ENCODE results near the gene IL11.
"Not testable (repeated sequence)": the region's sequence is repeated elsewhere in the genome, so short reads cannot be mapped to it uniquely, and the experiment has no call there.

The IL11 gene

DNA sequence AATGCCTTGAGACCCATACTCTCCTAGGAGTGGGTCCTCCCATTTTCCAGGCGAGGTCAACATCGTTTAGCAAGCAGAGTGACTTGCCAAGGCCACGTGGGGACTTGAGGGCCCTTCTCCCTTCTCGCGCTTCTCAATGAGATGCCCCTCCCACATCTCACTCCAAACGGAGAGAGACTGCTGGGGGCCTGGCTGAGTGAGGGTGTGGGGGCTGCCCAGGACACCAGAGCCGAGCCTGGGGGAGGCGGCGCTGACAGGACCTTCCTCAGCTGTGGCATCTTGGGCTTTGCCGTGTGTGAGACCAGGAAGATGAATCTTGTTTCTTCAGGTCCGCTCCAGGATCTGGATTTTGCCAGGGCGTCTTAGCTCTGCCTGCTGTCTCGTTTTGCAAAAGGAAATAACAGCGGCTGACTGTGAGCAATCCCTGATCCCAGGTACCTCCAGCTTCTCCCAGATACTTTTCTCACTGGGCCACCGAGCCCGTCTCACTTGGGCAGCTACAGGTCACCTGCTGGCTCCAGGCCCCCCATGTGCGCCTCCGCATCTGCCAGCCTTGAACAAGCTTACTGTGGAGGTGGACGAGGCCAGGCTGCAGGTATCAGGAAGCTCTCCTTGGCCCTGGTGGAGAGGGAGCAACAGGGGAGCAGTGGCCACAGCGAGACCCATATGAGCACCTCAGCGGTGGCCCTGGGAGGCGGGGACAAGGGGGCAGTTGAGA is 21.8 kb downstream of the IL11 start:
- DNase-seq = no peak

DNA sequence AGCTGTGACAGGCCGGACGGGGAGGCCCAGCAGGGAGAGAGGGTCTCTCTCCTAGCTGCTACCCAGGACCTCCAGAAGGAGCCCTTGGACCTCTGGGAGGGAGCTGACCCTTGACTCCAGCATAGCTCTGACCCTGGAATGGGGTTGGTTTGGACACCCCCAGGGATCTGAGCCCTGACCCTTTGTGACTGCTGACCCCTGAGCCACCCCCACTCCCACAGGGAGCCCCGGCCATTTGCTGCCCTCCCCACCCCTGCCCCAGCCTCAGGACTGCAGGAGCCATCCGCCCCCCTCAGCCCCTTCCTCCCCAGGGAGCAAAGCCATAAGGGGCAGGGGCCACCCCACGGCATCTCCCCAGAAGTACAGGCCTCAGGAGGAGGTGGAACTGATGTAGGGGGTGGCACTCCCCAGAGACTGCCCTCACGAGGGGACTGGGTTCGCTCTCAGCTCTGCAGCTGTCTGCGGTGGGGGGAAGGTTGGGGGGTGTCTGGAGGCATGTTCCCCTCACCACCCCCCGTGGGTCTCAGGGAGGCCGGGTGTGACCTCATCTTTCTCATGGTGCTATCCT is 22.7 kb downstream of the IL11 start:
- DNase-seq = no peak

DNA sequence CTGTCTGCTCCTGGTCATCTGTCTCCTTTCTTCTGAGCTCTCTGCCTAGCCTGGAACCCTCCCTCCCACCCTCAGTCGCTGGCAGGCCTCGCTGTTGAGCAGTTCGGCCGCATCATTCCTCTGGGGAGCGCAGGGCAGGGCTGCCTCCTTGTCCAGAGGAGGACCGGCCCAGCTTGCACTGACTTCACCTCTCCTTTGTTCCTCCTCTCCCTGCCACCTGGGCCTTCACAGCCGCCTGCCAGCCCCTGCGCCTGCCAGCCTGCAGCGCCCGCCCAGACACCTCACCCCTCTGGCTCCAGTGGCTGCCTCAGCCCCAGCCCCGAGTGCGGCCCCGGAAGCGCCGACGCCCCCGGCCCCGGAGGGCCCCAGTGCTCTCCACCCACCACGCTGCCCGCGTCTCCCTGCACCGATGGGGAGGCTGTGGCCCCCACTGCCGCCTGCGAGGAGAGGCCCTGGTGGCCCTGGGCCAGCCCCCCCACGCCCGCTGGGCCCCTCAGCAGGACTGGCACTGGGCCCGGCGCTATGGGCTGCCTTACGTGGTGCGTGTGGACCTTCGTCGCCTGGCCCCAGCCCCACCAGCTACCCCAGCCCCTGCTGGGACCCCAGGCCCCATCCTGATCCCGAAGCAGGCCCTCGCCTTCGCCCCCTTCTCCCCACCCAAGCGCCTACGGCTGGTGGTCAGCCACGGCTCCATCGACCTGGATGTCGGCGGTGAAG is 23.4 kb downstream of the IL11 start:
- no peak for DNase-seq

DNA sequence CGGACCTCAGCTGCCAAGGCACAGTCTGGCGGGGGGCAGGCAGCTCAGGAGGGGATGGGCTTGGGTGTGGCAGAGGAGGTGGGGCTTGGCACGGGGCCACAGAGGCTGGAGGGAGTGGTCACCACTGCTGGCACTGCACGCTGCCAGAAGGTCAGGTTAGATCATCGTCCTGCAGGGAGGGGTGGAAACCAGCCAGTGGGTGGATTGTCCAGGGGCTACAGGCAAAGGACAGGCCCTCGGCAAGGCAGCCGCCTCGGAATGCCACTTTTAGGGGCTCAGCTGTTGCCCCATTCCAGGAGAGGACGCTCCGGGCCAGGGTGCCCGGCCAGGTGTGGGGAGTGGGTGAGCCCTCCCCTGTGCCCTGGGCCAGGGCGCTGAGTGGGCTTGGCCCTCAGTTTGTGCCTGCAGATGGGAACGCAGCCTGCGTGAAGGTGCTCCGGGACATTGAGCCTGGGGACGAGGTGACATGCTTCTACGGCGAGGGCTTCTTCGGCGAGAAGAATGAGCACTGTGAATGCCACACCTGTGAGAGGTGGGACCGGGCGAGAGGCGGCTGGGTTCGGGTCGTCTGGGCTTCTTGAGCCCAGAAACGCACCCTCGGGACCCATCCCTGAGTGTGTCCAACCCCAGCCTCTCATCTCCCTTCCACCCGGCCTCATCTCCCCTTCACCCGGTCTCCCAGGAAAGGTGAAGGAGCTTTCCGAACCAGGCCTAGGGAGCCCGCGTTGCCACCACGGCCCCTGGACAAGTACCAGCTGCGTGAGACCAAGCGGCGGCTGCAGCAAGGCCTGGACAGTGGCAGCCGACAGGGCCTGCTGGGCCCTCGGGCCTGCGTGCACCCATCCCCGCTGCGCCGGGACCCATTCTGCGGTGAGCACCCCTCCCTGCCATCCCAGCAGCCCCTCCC is 24.2 kb downstream of the IL11 start:
- DNase-seq = peak; percentile 9

DNA sequence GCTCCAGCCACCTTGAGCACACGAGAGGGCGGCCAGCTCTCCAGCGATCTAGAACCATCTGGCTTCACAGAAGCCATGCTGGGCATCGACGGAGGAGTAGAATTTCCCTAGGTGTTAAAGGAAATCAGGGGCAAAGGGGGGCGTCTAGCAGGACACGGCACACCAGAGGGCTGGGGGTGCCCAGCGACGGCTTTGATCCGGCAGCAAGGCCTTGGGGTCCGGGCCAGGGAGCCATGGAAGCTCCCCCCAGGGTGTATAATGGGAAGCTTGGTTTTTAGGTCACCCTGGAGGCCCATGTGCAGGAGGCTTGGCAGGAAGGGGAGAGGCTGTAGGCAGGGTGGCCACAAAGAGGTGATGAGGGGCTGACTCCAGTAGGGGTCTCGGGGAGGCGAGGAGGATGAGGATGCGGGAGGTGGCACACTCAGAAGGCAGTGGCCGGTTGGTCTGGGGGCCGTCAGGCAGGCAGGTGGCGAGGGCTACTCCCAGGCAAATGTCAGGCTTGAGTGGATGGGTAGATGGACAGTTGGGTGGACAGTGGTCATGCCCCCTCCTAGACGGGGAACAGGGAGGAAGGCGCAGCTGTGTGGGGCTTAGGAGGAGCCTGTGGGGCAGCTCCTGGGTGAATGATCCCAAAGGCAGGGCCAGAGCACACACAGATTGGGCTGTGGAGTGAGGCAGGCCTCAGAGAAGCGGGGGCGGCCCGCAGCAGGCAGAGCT is 25.0 kb downstream of the IL11 start:
- no peak for DNase-seq

DNA sequence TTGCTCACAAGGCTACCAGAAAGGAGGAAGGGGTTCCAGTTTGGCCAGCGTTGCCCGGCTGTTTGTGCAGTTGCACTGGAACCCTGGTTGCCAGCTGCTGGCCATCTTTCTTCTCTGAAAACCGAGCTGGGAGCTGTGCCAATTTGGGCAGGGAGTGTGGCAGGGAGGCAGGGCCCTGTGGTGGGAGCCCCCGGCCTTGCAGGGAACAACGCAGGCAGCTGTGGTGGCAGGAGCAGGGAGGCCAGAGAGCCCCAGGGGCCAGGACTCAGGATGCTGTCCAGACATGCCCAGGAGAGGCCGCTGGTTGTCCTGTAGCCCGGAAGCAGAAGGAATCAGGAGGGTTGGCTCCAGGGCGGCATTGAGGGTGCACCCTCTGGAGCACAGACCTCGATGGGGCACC is 25.8 kb downstream of the IL11 start:
- no peak for DNase-seq

DNA sequence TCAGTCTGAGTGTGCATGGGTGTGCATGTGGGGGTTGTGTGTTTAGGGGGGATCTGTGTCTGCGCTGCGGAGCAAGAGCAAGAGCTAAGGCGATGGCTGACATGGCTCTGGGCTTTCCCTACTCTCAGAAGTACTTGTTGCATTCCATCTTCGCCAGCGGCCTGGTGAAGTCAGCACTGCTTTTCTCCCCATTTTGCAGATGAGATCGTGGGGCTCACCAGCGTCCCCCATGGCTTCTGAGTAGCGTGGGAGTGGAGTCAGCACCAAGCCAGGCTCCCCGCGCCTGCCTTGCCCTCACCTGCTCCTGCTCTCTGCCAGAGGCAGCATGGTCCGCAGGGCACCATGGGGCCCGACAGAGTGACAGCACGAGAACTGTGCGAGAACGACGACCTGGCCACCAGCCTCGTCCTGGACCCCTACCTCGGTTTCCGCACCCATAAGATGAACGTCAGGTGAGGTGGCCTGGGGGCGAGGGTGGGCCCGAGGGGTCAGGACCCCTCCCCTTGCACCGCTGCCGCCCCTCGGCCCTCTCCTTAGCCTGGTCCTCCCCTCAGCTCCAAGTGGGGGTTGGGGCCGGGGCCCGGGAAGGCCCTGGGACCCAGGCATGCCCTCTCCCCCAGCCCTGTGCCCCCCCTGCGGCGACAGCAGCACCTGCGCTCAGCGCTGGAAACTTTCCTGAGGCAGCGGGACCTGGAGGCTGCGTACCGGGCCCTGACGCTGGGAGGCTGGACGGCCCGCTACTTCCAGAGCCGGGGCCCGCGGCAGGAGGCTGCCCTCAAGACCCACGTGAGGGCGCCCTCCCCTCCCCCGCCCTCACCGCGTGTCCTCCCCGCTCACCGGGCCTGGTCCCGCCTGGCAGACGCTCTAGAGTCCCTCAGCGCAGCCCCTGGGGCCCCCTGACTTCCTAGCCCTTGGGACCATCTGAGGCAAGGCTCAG is 28.4 kb downstream of the IL11 start:
- DNase-seq = no peak

DNA sequence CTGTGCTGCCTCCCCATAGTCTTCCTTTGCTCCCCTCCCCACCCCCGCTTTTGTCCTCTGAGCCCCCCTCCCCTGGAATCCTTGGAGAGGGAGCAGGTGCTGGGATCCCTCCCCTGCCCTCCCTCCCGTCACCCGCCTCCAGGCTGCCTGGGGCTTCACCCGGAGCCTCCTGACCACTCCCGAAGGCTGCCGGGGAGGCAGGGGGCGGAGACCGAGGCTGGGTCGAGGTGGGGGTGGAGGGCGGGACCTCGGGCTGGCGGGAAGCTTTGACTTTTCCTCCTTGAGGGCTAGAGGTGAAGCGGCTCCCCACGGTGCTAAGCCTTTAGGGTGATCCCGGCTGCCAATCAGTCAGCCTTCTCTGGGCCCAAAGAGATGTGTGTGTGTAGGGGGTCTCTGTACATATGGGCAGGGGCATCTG is 29.1 kb downstream of the IL11 start:
- peak; percentile 82 for DNase-seq

DNA sequence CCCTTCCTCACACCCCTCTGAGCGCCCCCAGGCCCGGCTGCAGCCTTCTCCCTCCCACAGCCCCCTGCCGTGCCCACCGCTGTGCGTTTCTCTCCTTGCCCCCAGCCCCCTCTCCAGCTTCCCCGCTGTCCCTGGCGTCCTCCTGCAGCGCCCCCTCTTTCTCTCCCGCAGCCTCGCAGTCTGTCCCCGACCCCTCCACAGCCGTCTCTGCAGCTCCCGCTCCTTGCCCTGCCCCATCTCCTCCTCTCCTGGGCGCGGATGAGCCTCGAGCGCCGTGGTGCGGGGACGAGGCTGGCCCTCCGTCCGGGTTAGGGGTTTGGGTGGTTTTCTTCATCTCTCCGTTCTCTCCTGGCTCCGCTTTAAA is 29.5 kb downstream of the IL11 start:
- DNase-seq = peak; percentile 82

DNA sequence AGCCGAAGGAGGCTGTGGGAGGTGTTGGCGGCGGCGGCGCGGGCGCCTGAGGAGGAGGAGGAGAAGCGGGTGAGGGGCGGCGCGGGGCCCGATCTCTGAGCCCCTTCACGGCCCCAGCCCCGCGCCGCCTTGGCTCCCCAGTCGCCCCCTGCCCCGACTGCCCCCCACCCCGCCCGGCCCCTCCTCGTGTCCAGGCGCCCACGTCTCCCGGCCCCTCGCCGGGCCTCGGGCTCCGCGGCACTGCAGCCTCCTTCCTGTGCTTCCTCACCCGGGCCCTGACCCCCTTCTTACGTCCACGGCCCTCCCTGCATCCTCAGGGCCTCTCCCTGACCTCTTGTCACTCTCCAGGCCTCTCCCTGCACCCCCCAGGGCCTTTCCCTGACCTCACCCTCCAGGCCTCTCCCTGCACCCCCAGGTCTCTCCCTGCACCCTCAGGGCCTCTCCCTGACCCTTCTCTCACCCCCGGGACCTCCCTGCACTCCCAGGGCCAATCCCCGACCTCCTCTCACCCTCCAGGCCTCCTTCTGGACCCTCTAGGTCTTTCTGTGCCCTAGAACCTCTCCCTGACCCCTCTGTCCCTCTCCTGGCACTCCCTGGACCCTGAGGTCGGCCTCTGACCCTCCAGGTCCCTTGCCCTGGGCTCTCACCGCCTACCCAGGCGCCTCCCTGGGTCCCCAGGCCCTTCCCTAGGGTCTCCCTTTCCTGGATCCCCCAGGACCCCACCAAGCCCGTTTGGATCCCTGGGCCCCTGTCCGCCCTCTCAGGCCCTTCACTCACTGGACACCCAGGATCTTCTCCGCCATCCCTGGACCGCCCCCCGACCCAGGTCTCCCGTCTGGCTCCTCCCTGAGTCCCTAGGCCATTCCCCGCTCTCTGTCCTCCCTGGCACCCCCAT is 30.1 kb downstream of the IL11 start:
- DNase-seq = no peak

DNA sequence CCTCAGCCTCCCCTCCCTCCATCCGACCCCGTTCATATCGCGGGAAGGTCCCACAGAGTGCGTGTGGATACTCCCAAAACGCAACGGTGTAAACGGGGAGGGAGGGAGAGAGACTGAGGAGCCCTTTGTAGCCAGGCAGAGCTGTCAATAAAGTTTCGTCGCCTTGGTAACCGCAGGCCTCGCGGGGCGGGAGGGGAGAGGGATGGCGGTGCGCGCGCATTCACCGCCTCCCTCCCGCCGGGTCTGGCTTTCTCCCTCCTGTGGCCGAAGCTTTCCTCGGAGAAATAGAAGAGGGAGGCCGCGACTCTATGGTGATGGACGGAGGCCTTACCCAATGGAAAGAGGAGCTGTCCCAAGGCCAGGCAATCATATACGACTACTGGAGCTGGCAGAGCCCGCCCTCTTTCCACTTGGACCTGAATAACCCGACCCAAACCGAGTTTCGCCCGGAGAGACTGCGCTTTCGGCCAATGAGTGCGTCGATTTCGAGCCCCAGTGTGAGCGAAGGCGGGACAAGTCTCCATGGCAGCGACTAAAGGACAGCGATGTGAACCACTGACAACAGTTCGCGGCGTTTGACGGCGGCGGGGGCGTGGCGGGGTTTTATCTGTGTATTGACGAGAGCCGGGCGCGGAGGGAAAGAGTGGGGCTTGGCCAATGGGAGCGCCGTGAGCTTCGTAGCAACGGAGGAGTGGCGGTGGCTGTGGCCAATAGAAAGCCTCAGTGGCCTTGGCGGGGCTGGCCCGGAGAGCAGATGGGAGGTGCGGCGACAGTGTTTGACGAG is 31.0 kb downstream of the IL11 start, which contains the start of gene KMT5C:
Gene KMT5C, plus strand, starts transcription at position 772 of the 784 bp plus-strand sequence. CDS start 2,061 bp downstream, outside the sequence.
- DNase-seq = peak; percentile 100

DNA sequence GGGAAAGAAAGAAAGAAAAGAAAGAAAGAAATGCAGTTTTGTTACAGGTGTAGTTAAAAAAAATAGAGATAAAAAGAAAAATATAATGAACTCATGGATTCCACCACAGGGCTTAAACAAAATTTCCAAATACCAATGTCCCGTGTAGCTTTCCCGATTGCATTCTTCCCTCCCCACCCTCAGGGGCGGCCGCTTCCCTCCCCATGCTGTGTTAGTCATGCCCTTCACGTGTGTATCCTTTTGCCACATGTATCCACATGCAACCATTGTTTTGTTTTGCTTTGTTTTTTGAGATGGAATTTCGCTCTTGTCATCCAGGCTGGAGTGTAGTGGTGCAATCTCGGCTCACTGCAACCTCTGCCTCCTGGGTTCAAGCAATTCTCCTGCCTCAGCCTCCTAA is 34.2 kb downstream of the IL11 start:
- no peak for DNase-seq

DNA sequence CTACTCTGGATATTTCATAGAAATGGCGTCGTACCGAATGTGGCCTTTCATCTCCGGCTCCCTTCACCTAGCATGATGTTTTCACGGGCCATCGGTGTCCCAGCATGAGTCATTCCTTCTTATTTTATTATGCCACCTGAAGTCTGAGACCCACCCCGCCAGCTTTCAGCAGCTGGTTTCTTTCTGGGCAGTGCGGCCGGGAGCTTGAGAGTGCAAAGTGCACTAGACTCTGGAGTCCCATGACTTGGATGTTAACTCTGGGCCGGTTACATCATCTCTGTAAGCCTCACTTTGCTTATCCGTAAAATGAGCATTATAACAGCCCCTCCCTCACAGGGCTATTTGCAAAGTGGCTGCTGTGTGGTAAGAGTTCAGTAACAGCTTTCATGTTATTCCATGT is 36.4 kb downstream of the IL11 start:
- DNase-seq = no peak

DNA sequence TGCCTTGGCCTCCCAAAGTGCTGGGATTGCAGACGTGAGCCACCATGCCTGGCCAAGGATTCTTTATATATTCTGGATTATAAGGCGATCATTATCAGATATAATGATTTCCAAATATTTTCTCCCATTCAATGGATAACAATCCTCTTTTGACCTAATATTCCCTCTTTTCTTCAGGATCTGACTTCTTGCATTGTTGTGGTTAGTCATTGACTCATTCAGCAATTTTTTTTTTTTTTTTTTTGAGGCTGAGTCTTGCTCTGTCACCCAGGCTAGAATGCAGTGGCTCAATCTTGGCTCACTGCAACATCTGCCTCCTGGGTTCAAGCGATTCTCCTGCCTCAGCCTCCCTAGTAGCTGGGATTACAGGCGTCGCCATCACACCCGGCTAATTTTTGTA is 40.5 kb downstream of the IL11 start:
- not testable (repeated sequence) for DNase-seq

DNA sequence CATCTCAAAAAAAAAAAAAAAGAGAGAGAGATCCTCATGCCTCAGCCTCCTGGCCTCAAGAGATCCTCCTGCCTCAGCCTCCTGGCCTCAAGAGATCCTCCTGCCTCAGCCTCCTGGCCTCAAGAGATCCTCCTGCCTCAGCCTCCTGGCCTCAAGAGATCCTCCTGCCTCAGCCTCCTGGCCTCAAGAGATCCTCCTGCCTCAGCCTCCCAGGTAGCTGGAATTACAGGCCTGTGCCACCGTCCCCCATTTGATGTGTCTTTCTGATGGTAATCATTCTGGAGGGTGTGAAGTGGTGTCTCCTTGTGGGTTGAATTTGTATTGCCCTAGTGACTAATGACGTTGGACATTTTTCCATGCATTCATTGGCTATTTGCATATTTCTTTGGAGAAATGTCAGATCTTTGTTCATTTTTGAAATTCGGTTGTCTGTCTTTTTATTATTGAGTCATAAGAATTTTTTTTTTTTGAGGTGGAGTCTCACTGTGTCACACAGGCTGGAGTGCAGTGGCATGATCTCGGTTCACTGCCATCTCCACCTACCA is 41.4 kb downstream of the IL11 start:
- not testable (repeated sequence) for DNase-seq

DNA sequence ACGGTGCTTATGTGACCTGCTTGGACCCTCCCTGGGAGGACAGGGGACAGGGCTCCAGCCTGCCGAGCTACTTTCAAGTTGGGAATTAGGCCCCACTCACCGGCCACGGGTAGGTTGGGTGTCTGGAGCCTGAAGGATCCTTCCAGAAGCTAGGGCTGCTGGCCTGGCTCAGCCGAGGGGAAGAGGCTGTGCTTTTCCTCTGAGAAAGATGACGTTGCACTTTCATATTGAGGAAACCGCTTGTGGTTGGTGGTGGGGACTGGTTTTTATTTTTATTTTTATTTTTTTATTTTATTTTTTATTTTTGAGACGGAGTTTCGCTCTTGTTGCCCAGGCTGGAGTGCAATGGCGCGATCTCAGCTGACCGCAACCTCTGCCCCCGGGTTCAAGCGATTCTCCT is 45.1 kb downstream of the IL11 start, which contains the start of gene TMEM150B:
Gene TMEM150B, minus strand, starts transcription at position 170 of the 400 bp plus-strand sequence. CDS start 4,305 bp downstream, outside the sequence.
- DNase-seq = no peak

DNA sequence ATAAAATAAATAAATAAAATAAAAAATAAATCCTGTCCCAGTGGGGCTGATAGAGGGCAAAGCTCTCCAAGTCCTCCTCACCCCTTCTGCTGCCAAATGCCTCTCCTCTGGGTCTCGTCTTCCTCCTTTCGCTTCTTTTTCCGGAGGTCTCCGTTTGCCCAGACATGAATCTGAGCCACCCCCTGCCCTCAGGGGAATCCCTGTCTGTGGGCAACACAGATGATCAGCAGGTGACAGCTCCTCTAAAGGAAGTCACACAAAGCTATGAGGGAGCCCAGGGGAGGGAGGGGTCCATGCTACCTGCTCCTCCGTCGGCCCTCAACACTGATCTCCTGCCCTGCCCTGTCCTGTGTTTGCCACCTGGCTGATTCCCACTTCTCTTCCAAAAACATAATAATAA is 45.6 kb downstream of the IL11 start:
- no peak for DNase-seq

DNA sequence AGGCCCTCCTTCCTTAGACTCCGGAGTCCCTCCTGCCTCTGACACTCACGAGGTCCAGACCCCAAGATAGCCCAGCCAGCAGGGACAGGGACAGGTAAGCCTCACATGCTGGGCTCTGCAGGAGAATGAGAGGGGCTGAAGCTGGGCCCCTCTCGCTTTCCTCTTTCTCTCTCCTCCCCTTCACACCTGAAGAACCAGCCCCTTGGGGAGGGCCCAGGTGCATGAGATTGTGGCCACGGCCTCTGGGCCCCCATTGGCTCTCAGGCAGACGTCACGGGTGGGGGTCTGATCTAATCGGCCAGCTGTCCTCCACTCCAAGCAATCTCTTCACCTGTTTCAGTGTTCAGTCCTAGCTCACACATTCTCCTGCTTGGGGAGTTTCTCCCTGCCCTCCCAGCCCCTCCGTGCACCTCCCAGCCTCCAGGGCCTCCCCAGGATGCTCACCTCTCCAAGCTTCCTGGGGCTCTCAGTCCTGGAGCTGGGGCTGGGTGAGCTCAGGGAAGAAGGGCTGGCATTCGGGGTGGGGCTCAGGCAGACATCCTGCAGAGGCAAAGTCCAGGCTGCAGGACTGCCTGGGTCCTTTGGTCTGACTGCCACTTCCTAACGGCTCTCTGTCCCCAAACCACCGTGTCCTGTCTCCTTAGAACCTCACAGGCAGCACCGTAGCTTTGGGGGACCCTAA is 47.9 kb downstream of the IL11 start:
- DNase-seq = no peak

All from NCI-H748 treated with DMSO at 0.1 percent for 48 hours (cell line).